ENCODE data around the gene MYOM3.

The MYOM3 gene

DNA sequence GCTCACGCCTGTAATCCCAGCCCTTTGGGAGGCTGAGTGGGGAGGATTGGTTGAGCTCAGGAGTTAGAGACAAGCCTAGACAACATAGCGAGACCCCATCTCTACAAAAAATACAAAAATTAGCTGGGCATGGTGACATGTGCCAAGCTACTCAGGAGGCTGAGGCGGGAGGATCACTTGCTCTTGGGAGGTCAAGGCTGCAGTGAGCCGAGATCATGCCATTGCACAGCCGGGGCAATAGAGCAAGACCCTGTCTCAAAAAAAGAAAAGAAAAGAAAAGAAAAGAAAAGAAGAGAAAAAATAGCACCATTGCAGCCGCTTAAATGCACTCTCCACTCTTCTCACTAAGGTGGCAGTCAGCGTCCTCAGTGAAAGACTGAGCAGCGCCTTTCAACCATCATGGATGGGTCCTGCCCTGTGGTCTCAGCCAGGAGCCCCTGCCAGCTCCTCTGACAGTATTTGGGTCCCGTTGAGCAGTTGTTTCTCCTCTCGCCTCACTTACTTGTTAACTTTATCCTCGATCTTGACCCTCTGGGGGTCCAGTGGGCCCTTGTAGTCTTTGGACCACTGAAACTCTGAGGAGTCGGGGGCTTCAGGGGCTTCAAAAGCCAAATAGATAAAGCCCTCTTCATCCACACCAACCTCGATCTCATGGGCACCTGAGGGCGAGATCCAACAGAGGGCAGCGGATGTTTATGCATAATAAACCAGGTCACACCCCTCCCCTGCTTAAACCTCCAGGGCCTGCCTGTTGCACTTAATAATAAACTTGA, 36.9 kb downstream of the MYOM3 start:
- no peak overlapping the region for H3K4me3 ChIP-seq (ENCODE audit: low read length)
- H3K27me3 ChIP-seq (ENCODE audit: control insufficient read depth, insufficient read depth, low read length) = no peaks in the 10 kb centered on the region
- no peaks in the 10 kb centered on the region for H3K36me3 ChIP-seq (ENCODE audit: control insufficient read depth, insufficient read depth, low read length)
- no CpG with 5 or more reads among the region's 15 CpGs for WGBS (ENCODE audit: insufficient coverage, insufficient read length)
- no peak for DNase-seq (ENCODE audit: low read depth, low spot score)
- H3K9me3 ChIP-seq (ENCODE audit: control insufficient read depth, insufficient read depth, low read length) = no peaks in the 10 kb centered on the region
- no peak overlapping the region for H3K27ac ChIP-seq (ENCODE audit: low read length)
- H3K4me1 ChIP-seq (ENCODE audit: control insufficient read depth, insufficient read depth, low read length) = peaks cover 3% of the 10 kb centered on the region; the same call in 1 of the 2 replicates

DNA sequence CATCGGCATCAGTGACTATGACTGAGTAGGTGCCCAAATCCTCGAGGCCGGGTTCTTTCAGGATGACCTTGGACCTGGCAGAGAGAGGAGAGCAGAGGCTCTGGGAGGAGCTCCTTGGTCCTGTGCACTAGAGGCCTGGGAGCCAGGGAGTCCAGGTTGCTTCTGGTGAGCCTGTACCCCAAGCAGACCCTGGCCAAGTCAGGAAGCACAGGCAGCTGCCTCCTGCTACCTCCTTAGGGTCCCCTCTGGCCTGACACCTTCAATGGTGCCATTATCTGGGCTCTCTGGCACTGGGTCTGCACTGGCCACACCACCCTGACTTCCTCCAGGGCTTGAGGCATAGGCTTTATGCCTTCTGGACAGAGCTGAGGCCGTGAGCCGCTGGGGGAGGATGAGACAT, 37.7 kb downstream of the MYOM3 start:
- Histone ChIP-seq H3K27ac (ENCODE audit: low read length) (no peak overlapping the region), H3K36me3 (ENCODE audit: control insufficient read depth, insufficient read depth, low read length) (no peaks in the 10 kb centered on the region), H3K9me3 (ENCODE audit: control insufficient read depth, insufficient read depth, low read length) (no peaks in the 10 kb centered on the region), H3K4me1 (ENCODE audit: control insufficient read depth, insufficient read depth, low read length) (peaks cover 3% of the 10 kb centered on the region; the same call in 1 of the 2 replicates), H3K27me3 (ENCODE audit: control insufficient read depth, insufficient read depth, low read length) (no peaks in the 10 kb centered on the region), H3K4me3 (ENCODE audit: low read length) (no peak overlapping the region)
- no CpG with 5 or more reads among the region's 5 CpGs for WGBS (ENCODE audit: insufficient coverage, insufficient read length)
- no peak for DNase-seq (ENCODE audit: low read depth, low spot score)

DNA sequence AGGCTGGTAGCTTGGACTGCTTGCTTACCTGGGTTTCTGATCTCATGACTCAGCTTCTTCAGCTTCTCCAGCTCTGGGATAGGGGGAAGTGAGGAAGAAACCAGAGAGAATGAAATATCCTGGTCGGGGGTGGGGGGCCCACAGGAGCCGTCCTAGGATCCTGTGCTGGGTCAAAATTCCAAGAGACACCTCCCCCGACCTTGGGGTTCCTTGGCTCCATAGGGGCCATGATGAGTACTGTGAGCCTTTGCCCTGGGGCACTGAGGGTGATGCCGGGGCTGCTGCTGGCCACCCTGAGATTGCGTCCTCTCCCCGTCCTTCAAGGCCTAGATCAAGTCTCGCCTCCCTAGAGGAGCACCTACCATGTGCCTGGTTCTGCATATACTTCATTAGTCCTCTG, 40.0 kb downstream of the MYOM3 start:
- Histone ChIP-seq H3K36me3 (ENCODE audit: control insufficient read depth, insufficient read depth, low read length) (no peaks in the 10 kb centered on the region), H3K27ac (ENCODE audit: low read length) (no peak overlapping the region), H3K4me1 (ENCODE audit: control insufficient read depth, insufficient read depth, low read length) (peaks cover 3% of the 10 kb centered on the region; the same call in 1 of the 2 replicates), H3K9me3 (ENCODE audit: control insufficient read depth, insufficient read depth, low read length) (no peaks in the 10 kb centered on the region), H3K4me3 (ENCODE audit: low read length) (no peak overlapping the region), H3K27me3 (ENCODE audit: control insufficient read depth, insufficient read depth, low read length) (no peaks in the 10 kb centered on the region)
- DNase-seq (ENCODE audit: low read depth, low spot score) = no peak
- no CpG with 5 or more reads among the region's 7 CpGs for WGBS (ENCODE audit: insufficient coverage, insufficient read length)

DNA sequence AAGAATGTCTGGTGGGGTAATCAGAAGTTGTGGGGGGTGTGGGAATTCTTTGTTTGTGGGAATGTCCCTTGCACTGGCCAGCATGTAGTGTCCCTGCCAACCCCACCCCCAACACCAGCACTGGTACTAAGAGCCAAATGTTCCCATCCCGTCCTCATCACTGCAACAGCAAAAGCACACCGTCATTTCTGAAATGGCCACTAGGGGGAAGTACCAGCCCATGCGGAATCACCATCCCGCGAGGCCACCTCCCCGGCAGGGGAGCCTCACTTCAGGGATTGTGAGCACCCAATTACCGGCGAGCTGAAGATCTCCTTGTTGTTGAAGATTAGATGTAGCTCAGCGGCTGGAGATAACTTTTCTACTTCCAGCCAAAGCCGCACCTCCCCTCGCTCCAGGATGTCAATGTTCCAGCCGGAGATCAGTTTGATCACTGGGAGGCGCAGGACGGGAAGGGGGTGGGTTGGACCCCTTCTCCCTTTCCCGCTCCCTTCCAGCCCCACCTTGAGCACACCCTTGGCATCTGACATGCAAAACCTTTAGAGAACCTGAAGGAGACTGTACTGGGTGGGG, 41.0 kb downstream of the MYOM3 start:
- Histone ChIP-seq H3K27ac (ENCODE audit: low read length) (no peak overlapping the region), H3K4me3 (ENCODE audit: low read length) (peak overlapping the region; percentile 14; the same call in 1 of the 2 replicates)
- DNase-seq (ENCODE audit: low read depth, low spot score) = peak; percentile 83

DNA sequence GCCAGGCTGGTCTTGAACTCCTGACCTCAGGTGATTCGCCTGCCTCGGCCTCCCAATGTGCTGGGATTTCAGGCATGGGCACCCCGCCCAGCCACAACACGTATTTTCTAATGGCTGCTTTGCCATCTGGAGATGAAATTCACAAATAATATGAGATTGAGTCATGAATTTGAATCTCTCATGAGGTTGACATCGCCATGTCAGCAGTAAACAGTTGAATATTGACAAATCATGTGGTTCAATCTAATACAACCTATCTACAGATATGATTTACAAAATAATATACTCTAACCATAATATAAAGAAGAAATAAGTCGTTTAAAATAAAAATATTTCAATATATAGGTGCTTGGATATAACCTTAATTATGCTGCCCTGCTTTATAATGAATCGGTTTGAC, 42.1 kb downstream of the MYOM3 start:
- Histone ChIP-seq H3K4me1 (ENCODE audit: control insufficient read depth, insufficient read depth, low read length) (peaks cover 3% of the 10 kb centered on the region; the same call in 1 of the 2 replicates), H3K27me3 (ENCODE audit: control insufficient read depth, insufficient read depth, low read length) (no peaks in the 10 kb centered on the region), H3K27ac (ENCODE audit: low read length) (no peak overlapping the region), H3K4me3 (ENCODE audit: low read length) (no peak overlapping the region), H3K9me3 (ENCODE audit: control insufficient read depth, insufficient read depth, low read length) (no peaks in the 10 kb centered on the region), H3K36me3 (ENCODE audit: control insufficient read depth, insufficient read depth, low read length) (no peaks in the 10 kb centered on the region)
- no peak for DNase-seq (ENCODE audit: low read depth, low spot score)
- WGBS (ENCODE audit: insufficient coverage, insufficient read length) = no CpG with 5 or more reads among the region's 7 CpGs

More for the DNA sequence above, 41.0 kb downstream of the MYOM3 start:
- Histone ChIP-seq H3K4me1 (ENCODE audit: control insufficient read depth, insufficient read depth, low read length) (peaks cover 3% of the 10 kb centered on the region; the same call in 1 of the 2 replicates), H3K9me3 (ENCODE audit: control insufficient read depth, insufficient read depth, low read length) (no peaks in the 10 kb centered on the region), H3K27me3 (ENCODE audit: control insufficient read depth, insufficient read depth, low read length) (no peaks in the 10 kb centered on the region), H3K36me3 (ENCODE audit: control insufficient read depth, insufficient read depth, low read length) (no peaks in the 10 kb centered on the region)
- no CpG with 5 or more reads among the region's 15 CpGs for WGBS (ENCODE audit: insufficient coverage, insufficient read length)

DNA sequence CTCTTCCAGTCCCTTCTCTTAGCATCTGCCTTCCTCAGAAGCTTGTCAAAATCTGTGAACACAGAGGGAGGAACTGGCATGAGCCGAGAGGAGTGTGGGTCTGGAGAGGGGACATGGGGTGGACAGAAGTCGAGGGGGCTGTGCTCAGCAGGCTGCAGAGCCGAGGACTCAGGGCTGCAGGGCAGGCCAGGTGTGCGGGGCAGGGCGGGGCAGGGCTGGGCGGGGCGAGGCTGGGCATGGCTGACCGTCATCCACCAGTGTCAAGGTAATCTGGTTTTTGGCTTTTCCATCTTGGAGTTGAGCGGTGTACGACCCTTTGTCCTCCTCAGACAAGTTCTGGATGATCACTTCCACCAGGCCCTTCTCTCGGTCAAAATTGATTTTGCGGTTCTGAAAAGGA, 44.0 kb downstream of the MYOM3 start:
- WGBS (ENCODE audit: insufficient coverage, insufficient read length) = no CpG with 5 or more reads among the region's 12 CpGs

DNA sequence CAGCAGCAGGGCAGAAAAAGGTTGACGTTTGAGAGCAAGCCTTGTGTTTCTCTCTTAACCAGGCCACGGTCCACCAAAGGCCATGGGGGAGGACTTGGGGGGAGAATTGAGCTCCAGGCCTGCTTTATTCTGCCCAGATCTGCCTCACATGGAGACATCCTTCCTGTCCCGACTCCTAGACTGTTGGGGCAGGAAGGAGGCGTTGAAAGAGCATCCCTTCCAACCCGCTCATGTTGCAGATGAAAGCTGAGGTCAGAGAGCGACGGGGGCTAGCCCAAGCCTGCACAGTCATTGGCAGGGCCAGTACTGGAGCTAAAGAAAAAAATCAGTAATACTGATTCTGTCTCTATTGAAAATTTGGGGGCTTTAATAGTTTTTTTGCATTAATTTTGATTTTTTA, 46.6 kb downstream of the MYOM3 start:
- Histone ChIP-seq H3K4me3 (ENCODE audit: low read length) (no peak overlapping the region), H3K27me3 (ENCODE audit: control insufficient read depth, insufficient read depth, low read length) (no peaks in the 10 kb centered on the region), H3K36me3 (ENCODE audit: control insufficient read depth, insufficient read depth, low read length) (no peaks in the 10 kb centered on the region), H3K9me3 (ENCODE audit: control insufficient read depth, insufficient read depth, low read length) (no peaks in the 10 kb centered on the region), H3K4me1 (ENCODE audit: control insufficient read depth, insufficient read depth, low read length) (no peaks in the 10 kb centered on the region), H3K27ac (ENCODE audit: low read length) (no peak overlapping the region)
- no CpG with 5 or more reads among the region's 7 CpGs for WGBS (ENCODE audit: insufficient coverage, insufficient read length)
- DNase-seq (ENCODE audit: low read depth, low spot score) = no peak

More for the DNA sequence above, 44.0 kb downstream of the MYOM3 start:
- peaks cover 3% of the 10 kb centered on the region; the same call in 1 of the 2 replicates for H3K4me1 ChIP-seq (ENCODE audit: control insufficient read depth, insufficient read depth, low read length)
- no peaks in the 10 kb centered on the region for H3K27me3 ChIP-seq (ENCODE audit: control insufficient read depth, insufficient read depth, low read length)
- DNase-seq (ENCODE audit: low read depth, low spot score) = no peak
- no peak overlapping the region for H3K4me3 ChIP-seq (ENCODE audit: low read length)
- H3K36me3 ChIP-seq (ENCODE audit: control insufficient read depth, insufficient read depth, low read length) = no peaks in the 10 kb centered on the region
- H3K9me3 ChIP-seq (ENCODE audit: control insufficient read depth, insufficient read depth, low read length) = no peaks in the 10 kb centered on the region
- H3K27ac ChIP-seq (ENCODE audit: low read length) = no peak overlapping the region

DNA sequence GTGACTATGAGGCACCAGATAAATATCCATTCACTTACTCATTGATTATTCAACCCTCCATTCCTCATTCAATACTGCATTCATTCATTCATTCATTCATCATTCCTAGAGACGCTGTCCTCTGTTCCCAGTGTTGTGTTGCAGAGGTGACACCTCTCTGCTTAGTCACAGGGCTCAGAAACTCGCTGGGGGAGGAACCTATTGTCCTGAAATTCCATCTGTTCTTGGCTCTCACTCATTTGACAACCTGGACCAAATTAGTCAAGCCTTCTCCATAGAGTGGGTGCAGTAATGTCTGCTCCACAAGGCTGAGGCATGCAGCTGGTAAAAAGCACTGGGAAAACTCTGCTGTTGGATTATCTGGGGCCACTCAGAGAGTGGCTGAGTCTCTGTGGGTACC, 49.7 kb downstream of the MYOM3 start:
- H3K36me3 ChIP-seq (ENCODE audit: control insufficient read depth, insufficient read depth, low read length) = no peaks in the 10 kb centered on the region
- no peaks in the 10 kb centered on the region for H3K9me3 ChIP-seq (ENCODE audit: control insufficient read depth, insufficient read depth, low read length)
- no peak overlapping the region for H3K27ac ChIP-seq (ENCODE audit: low read length)
- no CpG with 5 or more reads among the region's 2 CpGs for WGBS (ENCODE audit: insufficient coverage, insufficient read length)
- H3K27me3 ChIP-seq (ENCODE audit: control insufficient read depth, insufficient read depth, low read length) = no peaks in the 10 kb centered on the region
- DNase-seq (ENCODE audit: low read depth, low spot score) = no peak
- H3K4me1 ChIP-seq (ENCODE audit: control insufficient read depth, insufficient read depth, low read length) = no peaks in the 10 kb centered on the region
- no peak overlapping the region for H3K4me3 ChIP-seq (ENCODE audit: low read length)

DNA sequence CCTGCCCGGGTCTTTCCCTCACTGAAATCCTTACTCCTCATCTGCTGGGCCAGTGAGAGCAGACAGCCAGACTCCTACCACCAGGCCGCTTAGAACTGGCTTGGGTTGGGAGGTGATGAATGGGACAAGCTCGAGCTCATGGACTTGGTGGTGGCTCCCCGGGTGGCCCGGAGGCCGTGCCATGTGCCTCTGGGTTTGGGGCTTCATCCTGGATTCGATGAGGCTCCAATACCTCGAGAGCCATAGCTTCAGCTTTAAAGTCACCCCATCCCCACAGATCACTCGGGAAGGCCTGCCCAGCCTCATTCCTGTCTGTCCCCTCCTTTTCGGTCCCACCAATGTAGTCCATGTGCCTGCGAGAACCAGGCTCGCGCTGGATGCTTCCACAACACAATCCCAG, 51.5 kb downstream of the MYOM3 start:
- no peak overlapping the region for H3K4me3 ChIP-seq (ENCODE audit: low read length)
- H3K36me3 ChIP-seq (ENCODE audit: control insufficient read depth, insufficient read depth, low read length) = no peaks in the 10 kb centered on the region
- no peaks in the 10 kb centered on the region for H3K27me3 ChIP-seq (ENCODE audit: control insufficient read depth, insufficient read depth, low read length)
- H3K9me3 ChIP-seq (ENCODE audit: control insufficient read depth, insufficient read depth, low read length) = no peaks in the 10 kb centered on the region
- no peak overlapping the region for H3K27ac ChIP-seq (ENCODE audit: low read length)
- no peaks in the 10 kb centered on the region for H3K4me1 ChIP-seq (ENCODE audit: control insufficient read depth, insufficient read depth, low read length)
- no peak for DNase-seq (ENCODE audit: low read depth, low spot score)
- whole genome bisulfite sequencing (ENCODE audit: insufficient coverage, insufficient read length) = no CpG with 5 or more reads among the region's 13 CpGs

DNA sequence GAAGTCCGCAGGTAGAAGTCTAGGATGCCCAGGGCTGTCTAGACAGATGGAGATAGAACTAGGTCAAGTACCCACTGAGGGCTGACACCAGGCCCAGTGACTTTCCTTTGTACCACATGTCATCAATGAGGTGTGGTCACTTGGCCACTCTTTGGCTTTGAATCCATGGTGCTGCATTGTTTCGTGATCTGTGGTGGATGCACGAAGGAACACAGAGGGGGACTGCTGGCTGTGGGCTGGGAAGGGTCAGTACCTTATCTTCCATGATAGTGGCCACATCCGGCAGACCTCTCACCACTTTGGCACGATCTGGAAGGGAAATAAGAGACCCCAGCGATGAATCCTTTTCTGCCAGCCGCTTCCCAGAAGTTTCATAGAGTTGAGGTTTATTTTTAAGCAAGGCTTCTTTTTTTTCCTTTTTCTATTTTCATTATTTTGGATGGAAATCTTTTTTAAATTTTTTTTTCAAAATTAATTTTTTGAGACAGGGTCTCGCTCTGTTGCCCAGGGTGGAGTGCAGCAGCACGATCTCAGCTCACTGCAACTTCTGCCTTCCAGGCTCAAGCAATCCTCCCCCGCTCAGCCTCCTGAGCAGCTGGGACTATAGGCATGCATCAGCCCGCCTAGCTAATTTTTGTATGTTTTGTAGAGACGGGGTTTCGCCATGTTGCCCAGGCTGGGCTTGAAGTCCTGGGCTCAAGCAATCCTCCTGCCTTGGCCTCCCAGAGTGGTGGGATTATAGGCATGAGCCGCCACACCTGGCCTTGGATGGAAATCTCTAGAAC, 53.1 kb downstream of the MYOM3 start:
- no peaks in the 10 kb centered on the region for H3K27me3 ChIP-seq (ENCODE audit: control insufficient read depth, insufficient read depth, low read length)
- H3K9me3 ChIP-seq (ENCODE audit: control insufficient read depth, insufficient read depth, low read length) = no peaks in the 10 kb centered on the region
- WGBS (ENCODE audit: insufficient coverage, insufficient read length) = no CpG with 5 or more reads among the region's 14 CpGs
- H3K36me3 ChIP-seq (ENCODE audit: control insufficient read depth, insufficient read depth, low read length) = no peaks in the 10 kb centered on the region
- H3K27ac ChIP-seq (ENCODE audit: low read length) = no peak overlapping the region
- H3K4me1 ChIP-seq (ENCODE audit: control insufficient read depth, insufficient read depth, low read length) = no peaks in the 10 kb centered on the region
- no peak overlapping the region for H3K4me3 ChIP-seq (ENCODE audit: low read length)
- no peak for DNase-seq (ENCODE audit: low read depth, low spot score)
